Mucosa of rectum (tissue), 2 donors: ENCODE data around the gene DLX2.
A peak's percentile ranks its signal among the peaks of the same experiment; 100 is the strongest.

Source experiments
- H3K27ac ChIP-seq, 2 donors: one replicate each; pipeline ENCODE4 v1.7.0; 2013; ENCODE audit warnings: inconsistent platforms in 2 of 2, low read depth in 2 of 2, low read length in 2 of 2
- H3K27me3 ChIP-seq, 2 donors: one replicate each; pipeline ENCODE4 v1.7.0; 2013; ENCODE audit warnings: low read length in 2 of 2; ENCODE audit not compliant: control insufficient read depth in 2 of 2, insufficient read depth in 2 of 2
- H3K36me3 ChIP-seq, 2 donors: one replicate each; pipeline ENCODE4 v1.7.0; 2013; ENCODE audit warnings: low read length in 2 of 2; ENCODE audit not compliant: control insufficient read depth in 2 of 2, insufficient read depth in 2 of 2
- H3K4me1 ChIP-seq, 2 donors: one replicate each; pipeline ENCODE4 v1.7.0; 2013; ENCODE audit warnings: low read length in 2 of 2, mild to moderate bottlenecking in 1 of 2; ENCODE audit not compliant: control insufficient read depth in 2 of 2, insufficient read depth in 2 of 2
- H3K4me3 ChIP-seq, 2 donors: one replicate each; pipeline ENCODE4 v1.7.0; 2013; ENCODE audit warnings: low read length in 2 of 2
- H3K9ac ChIP-seq, 2 donors: one replicate each; pipeline ENCODE4 v1.7.0; 2013; ENCODE audit warnings: low read length in 2 of 2, low read depth in 1 of 2, mild to moderate bottlenecking in 1 of 2
- H3K9me3 ChIP-seq, 2 donors: one replicate each; pipeline ENCODE4 v1.7.0; 2013; ENCODE audit warnings: low read length in 2 of 2; ENCODE audit not compliant: control insufficient read depth in 2 of 2
- donor health status: healthy.
- donor health status: Normal muscosa, but diverticular disease.

The DLX2 gene

GRCh38 chr2:172108587-172108930 is 5.9 kb upstream of the DLX2 start:
- no peaks in the 10 kb centered on the region for H3K36me3 ChIP-seq
- H3K4me3 ChIP-seq = no peak overlapping the region
- H3K27ac ChIP-seq = no peak overlapping the region
- H3K27me3 ChIP-seq = peaks cover 43 to 44% of the 10 kb centered on the region in 2 donors
- no peaks in the 10 kb centered on the region for H3K9me3 ChIP-seq
- no peak overlapping the region for H3K9ac ChIP-seq
- H3K4me1 ChIP-seq = peaks cover 0 to 10% of the 10 kb centered on the region in 2 donors

- H3K9ac ChIP-seq = no peak overlapping the region
- no peaks in the 10 kb centered on the region for H3K9me3 ChIP-seq
- no peak overlapping the region for H3K27ac ChIP-seq
- H3K4me3 ChIP-seq = no peak overlapping the region
- H3K4me1 ChIP-seq = peaks cover 6 to 17% of the 10 kb centered on the region in 2 donors
- peaks cover 45 to 49% of the 10 kb centered on the region in 2 donors for H3K27me3 ChIP-seq
- H3K36me3 ChIP-seq = no peaks in the 10 kb centered on the region
These were observed 5.2 kb upstream of the DLX2 start for GRCh38 chr2:172107690-172108586.

GRCh38 chr2:172106108-172106961 is 3.6 kb upstream of the DLX2 start:
- H3K36me3 ChIP-seq = no peaks in the 10 kb centered on the region
- H3K9me3 ChIP-seq = no peaks in the 10 kb centered on the region
- peak overlapping the region in 1 of 2 donors; percentile 1 for H3K9ac ChIP-seq
- no peak overlapping the region for H3K27ac ChIP-seq
- H3K4me3 ChIP-seq = peak overlapping the region; percentile 8 to 48
- H3K27me3 ChIP-seq = peaks cover 55 to 60% of the 10 kb centered on the region in 2 donors
- peaks cover 17 to 30% of the 10 kb centered on the region in 2 donors for H3K4me1 ChIP-seq

- Histone ChIP-seq H3K27ac (no peak overlapping the region), H3K36me3 (no peaks in the 10 kb centered on the region), H3K4me1 (peaks cover 22 to 38% of the 10 kb centered on the region in 2 donors), H3K9ac (no peak overlapping the region), H3K9me3 (no peaks in the 10 kb centered on the region), H3K27me3 (peaks cover 63 to 67% of the 10 kb centered on the region in 2 donors), H3K4me3 (peak overlapping the region in 1 of 2 donors; percentile 48)
These were observed 2.9 kb upstream of the DLX2 start for GRCh38 chr2:172105471-172106107.

GRCh38 chr2:172103471-172104272 is 972 bp upstream of the DLX2 start:
- H3K4me1 ChIP-seq = peaks cover 25 to 51% of the 10 kb centered on the region in 2 donors
- H3K9me3 ChIP-seq = no peaks in the 10 kb centered on the region
- peak overlapping the region in 1 of 2 donors; percentile 5 for H3K9ac ChIP-seq
- H3K36me3 ChIP-seq = no peaks in the 10 kb centered on the region
- peaks cover 75 to 76% of the 10 kb centered on the region in 2 donors for H3K27me3 ChIP-seq
- H3K4me3 ChIP-seq = peak overlapping the region in 1 of 2 donors; percentile 80
- H3K27ac ChIP-seq = no peak overlapping the region

- Histone ChIP-seq H3K4me1 (peaks cover 25 to 57% of the 10 kb centered on the region in 2 donors), H3K9me3 (no peaks in the 10 kb centered on the region), H3K36me3 (no peaks in the 10 kb centered on the region), H3K27ac (no peak overlapping the region), H3K4me3 (peak overlapping the region; percentile 50 to 57), H3K9ac (no peak overlapping the region), H3K27me3 (peaks cover 80 to 83% of the 10 kb centered on the region in 2 donors)
These were observed 794 bp downstream of the DLX2 start for GRCh38 chr2:172101821-172102390.

GRCh38 chr2:172100935-172101820 is 1.5 kb downstream of the DLX2 start:
- peak overlapping the region; percentile 40 to 50 for H3K4me3 ChIP-seq
- H3K4me1 ChIP-seq = peaks cover 26 to 57% of the 10 kb centered on the region in 2 donors
- peaks cover 79 to 83% of the 10 kb centered on the region in 2 donors for H3K27me3 ChIP-seq
- no peaks in the 10 kb centered on the region for H3K9me3 ChIP-seq
- no peaks in the 10 kb centered on the region for H3K36me3 ChIP-seq
- H3K9ac ChIP-seq = no peak overlapping the region
- H3K27ac ChIP-seq = no peak overlapping the region

GRCh38 chr2:172100080-172100934 is 2.4 kb downstream of the DLX2 start:
- Histone ChIP-seq H3K4me1 (peaks cover 28 to 54% of the 10 kb centered on the region in 2 donors), H3K9ac (no peak overlapping the region), H3K27me3 (peaks cover 74 to 83% of the 10 kb centered on the region in 2 donors), H3K36me3 (no peaks in the 10 kb centered on the region), H3K4me3 (no peak overlapping the region), H3K27ac (no peak overlapping the region), H3K9me3 (no peaks in the 10 kb centered on the region)
